SU-DHL-6 (cell line): Measurements from ENCODE around the gene R3HDM2.

Experiments
- H2AFZ ChIP-seq: fragments of 200-600 bp; sonication (generic); 2 replicates; pipeline ENCODE4 v1.6.1; 2014; ENCODE audit warnings: low read depth, mild to moderate bottlenecking, moderate library complexity, mixed read lengths, antibody characterized with exemption, low read length; ENCODE audit not compliant: severe bottlenecking
- H3F3A ChIP-seq: fragments of 200-600 bp; shearing (Covaris generic); 2 replicates; pipeline ENCODE4 v1.6.0; 2016; ENCODE audit warnings: antibody characterized with exemption, mild to moderate bottlenecking; ENCODE audit not compliant: insufficient read depth
- H3K27ac ChIP-seq: fragments of 200-600 bp; sonication (generic); 2 replicates; pipeline ENCODE4 v1.5.1; 2016; ENCODE audit warnings: low read depth, mild to moderate bottlenecking, low read length, moderate library complexity, mixed read lengths
- H3K27me3 ChIP-seq: fragments of 200-600 bp; sonication (generic), shearing (Covaris generic); 2 replicates; pipeline ENCODE4 v1.6.0; 2014; ENCODE audit warnings: mild to moderate bottlenecking, low read length
- H3K36me3 ChIP-seq: fragments of 200-600 bp; sonication (generic); 2 replicates; pipeline ENCODE4 v1.6.1; 2014; ENCODE audit warnings: mild to moderate bottlenecking, low read length, mixed read lengths
- H3K4me2 ChIP-seq: fragments of 300-600, 200-600 bp; shearing (Covaris generic), sonication (generic); 2 replicates; pipeline ENCODE4 v1.6.0; 2014; ENCODE audit warnings: low read length, low read depth, mild to moderate bottlenecking; ENCODE audit not compliant: poor library complexity, severe bottlenecking
- H3K4me3 ChIP-seq: fragments of 200-600 bp; sonication (generic); 2 replicates; pipeline ENCODE4 v1.5.1; 2014; ENCODE audit warnings: antibody characterized with exemption, low read length, mild to moderate bottlenecking, mixed read lengths; ENCODE audit not compliant: insufficient read depth, poor library complexity, severe bottlenecking
- H3K79me2 ChIP-seq: fragments of 200-600 bp; sonication (generic); 2 replicates; pipeline ENCODE4 v1.6.1; 2014; ENCODE audit warnings: mild to moderate bottlenecking, low read length, moderate library complexity; ENCODE audit not compliant: insufficient read depth
- H3K9ac ChIP-seq: fragments of 200-600 bp; sonication (generic); 2 replicates; pipeline ENCODE4 v1.7.0; 2014; ENCODE audit warnings: mild to moderate bottlenecking, low read length
- H3K9me2 ChIP-seq: fragments of 200-600 bp; sonication (generic); replicated peaks from 2 replicates; pipeline ENCODE4 v1.6.1; 2014; ENCODE audit warnings: low read length; ENCODE audit not compliant: insufficient read depth
- H3K9me3 ChIP-seq: fragments of 200-600 bp; sonication (generic); 2 replicates; pipeline ENCODE4 v1.6.1; 2014; ENCODE audit warnings: low read length, mixed read lengths; ENCODE audit not compliant: insufficient read depth
- H4K20me1 ChIP-seq: fragments of 200-600 bp; sonication (generic); 2 replicates; pipeline ENCODE4 v1.6.1; 2014; ENCODE audit warnings: low read depth, mild to moderate bottlenecking, antibody characterized with exemption, low read length, moderate library complexity, mixed read lengths
- CTCF ChIP-seq: fragments of 200-600 bp; sonication (generic); IDR thresholded peaks from one replicate; pipeline ENCODE4 v1.5.1; 2017; ENCODE audit warnings: antibody characterized with exemption, mild to moderate bottlenecking, low read length, moderate library complexity; ENCODE audit not compliant: insufficient read depth, poor library complexity, severe bottlenecking
- EZH2phosphoT487 ChIP-seq: fragments of 200-600 bp; sonication (generic), shearing (Covaris generic); conservative IDR thresholded peaks from 2 replicates; pipeline ENCODE4 v1.6.1; 2018; ENCODE audit warnings: mild to moderate bottlenecking, antibody characterized with exemption, low read length, moderate library complexity, mixed read lengths

The R3HDM2 gene

GRCh38 chr12:57211791-57212700, 218.8 kb downstream of the R3HDM2 start:
- Histone ChIP-seq H2AFZ (no peak overlapping the region), H3K36me3 (no peaks in the 10 kb centered on the region), H3K4me3 (no peak overlapping the region), H3K27ac (no peak overlapping the region), H3K9ac (no peak overlapping the region), H3F3A (peaks cover 9% of the 10 kb centered on the region), H3K79me2 (no peaks in the 10 kb centered on the region), H3K9me3 (no peaks in the 10 kb centered on the region), H4K20me1 (no peaks in the 10 kb centered on the region), H3K9me2 (no peaks in the 10 kb centered on the region), H3K27me3 (no peaks in the 10 kb centered on the region), H3K4me2 (no peak overlapping the region)
- TF ChIP-seq CTCF: no peak
- TF ChIP-seq EZH2phosphoT487: no peak

- Histone ChIP-seq H3K36me3 (no peaks in the 10 kb centered on the region), H3K9me2 (no peaks in the 10 kb centered on the region), H3K27me3 (no peaks in the 10 kb centered on the region), H3K9me3 (no peaks in the 10 kb centered on the region), H2AFZ (no peak overlapping the region), H4K20me1 (no peaks in the 10 kb centered on the region), H3K27ac (no peak overlapping the region), H3K4me2 (peak overlapping the region; percentile 14), H3F3A (peaks cover 9% of the 10 kb centered on the region), H3K79me2 (no peaks in the 10 kb centered on the region), H3K4me3 (no peak overlapping the region), H3K9ac (peak overlapping the region; percentile 19; the same call in 1 of the 2 replicates)
- no peak for TF ChIP-seq CTCF
- no peak for TF ChIP-seq EZH2phosphoT487
Measured at GRCh38 chr12:57210926-57211692, 219.7 kb downstream of the R3HDM2 start.

- no peak overlapping the region for H3K4me2 ChIP-seq
- peak overlapping the region; percentile 19; the same call in 1 of the 2 replicates for H3K9ac ChIP-seq
- H3K27me3 ChIP-seq: no peaks in the 10 kb centered on the region
- no peaks in the 10 kb centered on the region for H3K36me3 ChIP-seq
- H3F3A ChIP-seq: peaks cover 2% of the 10 kb centered on the region
- H3K79me2 ChIP-seq: no peaks in the 10 kb centered on the region
- no peak overlapping the region for H2AFZ ChIP-seq
- no peak overlapping the region for H3K4me3 ChIP-seq
- TF ChIP-seq CTCF (no peak), EZH2phosphoT487 (no peak)
- no peaks in the 10 kb centered on the region for H4K20me1 ChIP-seq
- H3K9me3 ChIP-seq: no peaks in the 10 kb centered on the region
- no peak overlapping the region for H3K27ac ChIP-seq
- no peaks in the 10 kb centered on the region for H3K9me2 ChIP-seq
Measured at GRCh38 chr12:57210461-57210860, 220.4 kb downstream of the R3HDM2 start.
